HepG2 (cell line): ENCODE measurements around the gene ARAP1. TPM values are rescaled to one million over a fixed set of nuclear protein-coding genes. Genes with fewer than 3 reads are reported as not detected.
A peak's percentile ranks its signal among the peaks of the same experiment; 100 is the strongest.

ENCODE experiments used
- ATAC-seq: fragments of 200-7000 bp; cut with Tn5 transposase; 3 replicates; pipeline ENCODE4 v1.9.1; 2020; ENCODE audit warnings: mild to moderate bottlenecking, moderate library complexity
- BruUV-seq: library from RNA; stranded (reverse); fragments of 400-500 nt; replicated peaks from 2 replicates; lab custom pipeline; 2021; lab: Mats Ljungman, UMichigan
- CTCF ChIA-PET: fragments of 300-600 bp; formaldehyde crosslinking; extraction: SDS; loops from one replicate; lab custom pipeline; 2021; ENCODE audit warnings: low total read pairs, inconsistent platforms, low intra/inter-chr PET ratio; lab: Yijun Ruan, JAX
- POLR2A ChIA-PET: fragments of 350-600 bp; sonication (Branson Sonifier 250); formaldehyde crosslinking; loops from one replicate; lab custom pipeline; 2020; ENCODE audit warnings: antibody characterized with exemption, inconsistent platforms; lab: Yijun Ruan, JAX
- DNase-seq: peaks from one replicate; pipeline ENCODE4 v3.0.0-alpha.2; 2015; ENCODE audit warnings: low spot score
- FAIRE-seq: peaks from 3 replicates; lab custom pipeline; 2011; peaks lifted over from hg19 to GRCh38; lab: Jason Lieb, UNC
- H2AFZ ChIP-seq: one replicate; pipeline ENCODE4 v1.6.1; 2011; ENCODE audit warnings: low read length, inconsistent platforms
- H3K27ac ChIP-seq: fragments of 300-600 bp; 3 replicates; pipeline ENCODE4 v1.8.0; 2011; ENCODE audit warnings: mixed run types, mild to moderate bottlenecking, mixed read lengths, low read length, inconsistent platforms; ENCODE audit not compliant: insufficient read depth; ENCODE audit errors: extremely low read length
- H3K27me3 ChIP-seq, 2 experiments: fragments of 200-600 bp in 1 of 2; 2 replicates in 1 of 2; 3 replicates in 1 of 2; pipeline versions ENCODE4 v1.6.0 to v1.8.0; 2011; ENCODE audit warnings: low read length in 2 of 2, mild to moderate bottlenecking in 2 of 2, moderate library complexity in 2 of 2, inconsistent platforms in 1 of 2; ENCODE audit not compliant: insufficient read depth in 2 of 2, control insufficient read depth in 1 of 2
- H3K36me3 ChIP-seq, 2 experiments: fragments of 200-600 bp in 1 of 2; replicated peaks in 1 of 2; 2 replicates in 1 of 2; 3 replicates in 1 of 2; pipeline versions ENCODE4 v1.5.1 to v1.8.0; 2011; ENCODE audit warnings: low read length in 2 of 2, inconsistent platforms in 1 of 2; ENCODE audit not compliant: insufficient read depth in 2 of 2, control insufficient read depth in 1 of 2
- H3K4me1 ChIP-seq: 2 replicates; pipeline ENCODE4 v1.5.1; 2012; ENCODE audit warnings: low read length, inconsistent platforms; ENCODE audit not compliant: insufficient read depth
- H3K4me2 ChIP-seq: 2 replicates; pipeline ENCODE4 v1.6.0; 2011; ENCODE audit warnings: low read depth, low read length, inconsistent platforms
- H3K4me3 ChIP-seq, 3 experiments: fragments of 200-600 bp in 1 of 3; sonication (generic), shearing (Covaris generic) in 1 of 3; replicated peaks in 1 of 3; 2 replicates each; pipeline ENCODE4 v1.5.1; 2011 to 2016; ENCODE audit warnings: low read length in 3 of 3, inconsistent platforms in 2 of 3, low read depth in 2 of 3, mild to moderate bottlenecking in 2 of 3, control low read depth in 1 of 3, mixed read lengths in 1 of 3; ENCODE audit not compliant: insufficient read depth in 1 of 3
- H3K79me2 ChIP-seq: one replicate; pipeline ENCODE4 v1.6.1; 2011; ENCODE audit warnings: low read length, inconsistent platforms; ENCODE audit not compliant: insufficient read depth
- H3K9ac ChIP-seq: 2 replicates; pipeline ENCODE4 v1.6.0; 2011; ENCODE audit warnings: mild to moderate bottlenecking, low read depth, low read length, inconsistent platforms; ENCODE audit not compliant: insufficient read depth
- H3K9me3 ChIP-seq: 2 replicates; pipeline ENCODE4 v1.5.1; 2012; ENCODE audit warnings: mild to moderate bottlenecking, low read length
- H4K20me1 ChIP-seq: 2 replicates; pipeline ENCODE4 v1.6.0; 2011; ENCODE audit warnings: inconsistent platforms, mild to moderate bottlenecking, low read length, moderate library complexity; ENCODE audit not compliant: insufficient read depth
- BHLHE40 ChIP-seq: IDR thresholded peaks from 2 replicates; pipeline ENCODE4 v1.6.1; 2011; ENCODE audit warnings: low read length, improper control_type of control experiment
- CC2D1A ChIP-seq: sonication (generic); formaldehyde crosslinking; IDR thresholded peaks from 2 replicates; pipeline ENCODE4 v1.8.1; 2023; ENCODE audit warnings: mild to moderate bottlenecking, missing genetic modification reagents
- CSRNP1 ChIP-seq: sonication (generic); formaldehyde crosslinking; IDR thresholded peaks from 2 replicates; pipeline ENCODE4 v1.8.1; 2023; ENCODE audit warnings: mild to moderate bottlenecking, missing genetic modification reagents
- EEA1 ChIP-seq: sonication (generic); formaldehyde crosslinking; IDR thresholded peaks from 2 replicates; pipeline ENCODE4 v1.5.1; 2020; ENCODE audit warnings: mild to moderate bottlenecking, missing genetic modification reagents, borderline replicate concordance
- ELF1 ChIP-seq: sonication (generic); formaldehyde crosslinking; IDR thresholded peaks from 2 replicates; pipeline ENCODE4 v1.4.0; 2020; ENCODE audit warnings: missing genetic modification reagents
- GATAD2A ChIP-seq: IDR thresholded peaks from 2 replicates; pipeline ENCODE4 v1.6.1; 2016
- RERE ChIP-seq: IDR thresholded peaks from 2 replicates; pipeline ENCODE4 v1.6.1; 2016; ENCODE audit warnings: low read depth, missing genetic modification reagents, missing compliant biosample characterization
- ZNF251 ChIP-seq: sonication (generic); formaldehyde crosslinking; IDR thresholded peaks from 2 replicates; pipeline ENCODE4 v1.9.0; 2021; ENCODE audit warnings: mild to moderate bottlenecking, missing genetic modification reagents
- ZNF276 ChIP-seq: sonication (generic); formaldehyde crosslinking; IDR thresholded peaks from 2 replicates; pipeline ENCODE4 v1.4.0; 2020; ENCODE audit warnings: mild to moderate bottlenecking, low read depth, missing genetic modification reagents
- ZNF530 ChIP-seq: sonication (generic); formaldehyde crosslinking; IDR thresholded peaks from 2 replicates; pipeline ENCODE4 v1.5.0; 2020; ENCODE audit warnings: low read depth, mild to moderate bottlenecking, missing genetic modification reagents
- ZNF777 ChIP-seq: sonication (generic); formaldehyde crosslinking; IDR thresholded peaks from 2 replicates; pipeline ENCODE4 v1.4.0; 2020; ENCODE audit warnings: missing genetic modification reagents
- ZSCAN25 ChIP-seq: sonication (generic); formaldehyde crosslinking; IDR thresholded peaks from 2 replicates; pipeline ENCODE4 v1.8.0; 2022; ENCODE audit warnings: mild to moderate bottlenecking, missing genetic modification reagents
- WGBS: methylation state at CpG from one replicate; pipeline ENCODE4 v1.1.6; 2017; ENCODE audit warnings: low lambda C conversion rate; 5-methylcytosine and 5-hydroxymethylcytosine counted together
- in situ Hi-C: cut with HindIII; loops from 2 replicates; pipeline ENCODE4 v1.10.0; 2017; ENCODE audit warnings: low pct_unique_long_range_greater_than_20kb; ENCODE audit not compliant: extremely low pct_ligation_motif_present
- intact Hi-C: fragments of 100-400 bp; cut with micrococcal nuclease; formaldehyde crosslinking; loops from one replicate; pipeline ENCODE4 v1.10.0; 2022; ENCODE audit not compliant: unreplicated experiment
- polyA plus RNA-seq, 8 experiments: library from polyadenylated mRNA; depleted of rRNA in 3 of 8; stranded (reverse) in 7 of 8; unstranded in 1 of 8; fragments of >200 nt; fragmentation: Illumina TruSeq in 4 of 8; extraction: Trizol in 4 of 8; gene quantifications; 2 replicates each; pipeline versions ENCODE4 v1.2.1 to v1.2.3, GENCODE V29; 2011 to 2016; ENCODE audit warnings: low read depth in 4 of 8, missing spikeins in 1 of 8, mixed read lengths in 1 of 8; ENCODE audit not compliant: insufficient read depth in 1 of 8
- total RNA-seq, 5 experiments: library from RNA; depleted of rRNA; stranded (reverse); fragments of >200 nt; fragmentation: Illumina TruSeq; extraction: Trizol; gene quantifications; 2 replicates each; pipeline ENCODE4 v1.2.3, GENCODE V29; 2016; ENCODE audit warnings: low read depth in 1 of 5

Gene ARAP1
- total and polyA plus RNA-seq, 2 of the 13 experiments (the other 11 are each of a cell fraction or from before 2014, with no cell fraction given): 43.2 to 55.5 TPM

- TF ChIP-seq RERE (peak; percentile 51; the same call in 1 of the 2 replicates), BHLHE40 (no peak), ZNF777 (no peak), ELF1 (no peak), GATAD2A (CRISPR knock-in tag) (peak; percentile 87), ZNF251 (CRISPR knock-in tag) (no peak), EEA1 (CRISPR knock-in tag) (0 out of 2 replicates have a peak, but pooled peaks have one; percentile 40)
Measured at GRCh38 chr11:72786305-72787215, 34.4 kb upstream of the ARAP1 start (continued).

GRCh38 chr11:72784662-72785061 is 32.5 kb upstream of the ARAP1 start:
- Histone ChIP-seq H3K36me3 (no peaks in the 10 kb centered on the region), H2AFZ (no peak overlapping the region), H3K79me2 (peaks cover 14% of the 10 kb centered on the region), H3K4me3 (no peak overlapping the region), H3K27me3 (no peaks in the 10 kb centered on the region; a peak in 1 of 5 replicates), H3K9me3 (no peaks in the 10 kb centered on the region), H3K9ac (no peak overlapping the region), H3K4me2 (no peak overlapping the region), H4K20me1 (no peaks in the 10 kb centered on the region), H3K4me1 (peaks cover 90% of the 10 kb centered on the region), H3K27ac (no peak overlapping the region)
- DNase-seq (no peak), FAIRE-seq (no peak), ATAC-seq (no peak)
- POLR2A ChIA-PET: no interaction called here
- 86% methylated on average over 9 of the region's 10 CpGs for WGBS
- no TSS peak for BruUV-seq
- intact Hi-C loops: no loop called here
- in situ Hi-C loops: no loop called here
- CTCF ChIA-PET: no interaction called here
- TF ChIP-seq EEA1 (CRISPR knock-in tag) (no peak), ZNF530 (CRISPR knock-in tag) (no peak), CC2D1A (CRISPR knock-in tag) (no peak), ZSCAN25 (no peak), CSRNP1 (no peak), ZNF276 (CRISPR knock-in tag) (no peak)
